K562 (cell line): ENCODE data around the gene ATP6V1G2. TPM values are rescaled to one million over a fixed set of nuclear protein-coding genes. Genes with fewer than 3 reads are reported as not detected.

Experiments used
- CBX5 ChIP-seq: IDR thresholded peaks from 2 replicates; pipeline ENCODE4 v1.6.1; 2014; ENCODE audit warnings: low read depth, borderline replicate concordance
- ETV1 ChIP-seq: fragments of 450-650 bp; conservative IDR thresholded peaks from 2 replicates; pipeline ENCODE4 v1.6.1; 2016; ENCODE audit warnings: missing genetic modification characterization, control low read depth, low read depth, missing compliant biosample characterization
- PHF8 ChIP-seq: fragments of 200-600 bp; sonication (generic); IDR thresholded peaks from 2 replicates; pipeline ENCODE4 v1.6.1; 2012; ENCODE audit warnings: mixed run types, mild to moderate bottlenecking, inconsistent platforms, low read length, moderate library complexity, borderline replicate concordance
- SMARCC2 ChIP-seq: fragments of 450-650 bp; IDR thresholded peaks from 2 replicates; pipeline ENCODE4 v1.6.1; 2017; ENCODE audit warnings: antibody characterized with exemption, moderate library complexity, mild to moderate bottlenecking, low read depth
- ZNF146 ChIP-seq: IDR thresholded peaks from one replicate; pipeline ENCODE4 v1.6.1; 2018; ENCODE audit warnings: missing compliant biosample characterization; ENCODE audit not compliant: unreplicated experiment
- polyA plus RNA-seq, 8 experiments: library from polyadenylated mRNA; depleted of rRNA in 4 of 8; stranded (reverse) in 5 of 8; unstranded in 3 of 8; fragments of >200 nt; fragmentation: Nextera tagmentation in 2 of 8; fragmentation: Illumina TruSeq in 1 of 8; extraction: Ambion mirVana in 2 of 8; extraction: Trizol in 1 of 8; gene quantifications; 2 replicates each; pipeline versions ENCODE4 v1.2.1 to v1.2.3, GENCODE V29; 2011 to 2014; ENCODE audit warnings: inconsistent platforms in 1 of 8, missing spikeins in 1 of 8
- total RNA-seq, 7 experiments: library from RNA; depleted of rRNA in 6 of 7; stranded (reverse); fragments of >200 nt in 6 of 7; fragmentation: Illumina TruSeq in 2 of 7; extraction: Trizol in 2 of 7; gene quantifications; 2 replicates each; pipeline versions ENCODE4 v1.2.1 to v1.2.3, GENCODE V29; 2011 to 2021; ENCODE audit warnings: low replicate concordance in 1 of 7
- TF ChIP-seq, protein P1 (sequence below), 3 experiments: fragments of 200-800 bp in 1 of 3; fragments of 250-450 bp in 1 of 3; fragments of 450-650 bp in 1 of 3; sonication (Bioruptor Pico) in 1 of 3; sonication (Bioruptor generic) in 1 of 3; formaldehyde crosslinking in 1 of 3; IDR thresholded peaks; 2 replicates each; pipeline versions ENCODE4 v1.6.1 to v1.8.0; 2016 to 2022; ENCODE audit warnings: mild to moderate bottlenecking in 2 of 3, missing genetic modification characterization in 2 of 3, missing compliant biosample characterization in 1 of 3, moderate library complexity in 1 of 3
- TF ChIP-seq, protein P2 (sequence below): fragments of 200-600 bp; sonication (generic); IDR thresholded peaks from one replicate; pipeline ENCODE4 v1.6.1; 2012; ENCODE audit warnings: mild to moderate bottlenecking, low read depth, low read length, inconsistent platforms
- TF ChIP-seq, protein P3 (sequence below): fragments of 450-650 bp; formaldehyde crosslinking; IDR thresholded peaks from 2 replicates; pipeline ENCODE4 v1.4.0; 2022; ENCODE audit warnings: missing genetic modification characterization

The ATP6V1G2 gene
- total and polyA plus RNA-seq, 9 of the 15 experiments (the other 6 are each of a cell fraction or from before 2014, with no cell fraction given) = 0.14 to 1.5 (median 0.33) TPM

DNA sequence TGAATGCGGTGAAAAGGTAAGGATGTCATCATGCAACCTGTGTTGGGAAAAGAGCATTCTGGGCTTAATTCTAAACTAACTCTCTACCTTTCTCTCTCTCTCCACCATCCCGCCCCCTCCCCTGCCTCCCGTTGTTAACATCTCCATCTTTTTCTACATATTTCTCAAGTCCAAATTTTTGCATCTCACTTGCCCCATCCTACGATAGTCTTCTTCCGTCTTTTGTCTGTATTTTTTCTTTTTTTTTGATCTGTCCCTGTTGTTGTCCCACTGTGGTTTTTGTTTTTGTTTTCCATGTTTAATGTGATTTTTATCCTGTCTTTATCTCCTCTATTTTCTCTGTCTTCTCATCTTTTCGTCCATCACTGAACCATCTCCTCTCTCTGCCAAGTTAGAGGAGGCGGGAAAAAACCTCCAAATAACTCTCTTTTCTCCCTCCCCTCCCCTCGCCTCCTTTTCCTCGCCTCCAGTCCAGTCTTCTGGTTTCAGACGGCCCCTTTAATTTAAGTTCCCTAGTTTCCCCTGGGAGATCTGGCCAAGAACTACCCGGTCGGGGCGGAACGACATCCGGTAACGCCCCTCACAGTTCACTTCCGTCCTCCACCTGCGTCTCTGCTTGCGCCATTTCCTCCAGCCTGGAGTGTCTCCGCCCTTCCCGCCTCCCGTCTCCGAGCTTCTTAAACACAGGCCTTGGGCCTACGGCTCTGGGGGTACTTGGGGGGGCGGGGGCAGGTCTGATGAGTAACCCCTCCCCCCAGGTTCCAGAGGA, 734 bp upstream of the ATP6V1G2 start, which contains the start of gene NFKBIL1 (continued):
- TF ChIP-seq, protein P1, sequence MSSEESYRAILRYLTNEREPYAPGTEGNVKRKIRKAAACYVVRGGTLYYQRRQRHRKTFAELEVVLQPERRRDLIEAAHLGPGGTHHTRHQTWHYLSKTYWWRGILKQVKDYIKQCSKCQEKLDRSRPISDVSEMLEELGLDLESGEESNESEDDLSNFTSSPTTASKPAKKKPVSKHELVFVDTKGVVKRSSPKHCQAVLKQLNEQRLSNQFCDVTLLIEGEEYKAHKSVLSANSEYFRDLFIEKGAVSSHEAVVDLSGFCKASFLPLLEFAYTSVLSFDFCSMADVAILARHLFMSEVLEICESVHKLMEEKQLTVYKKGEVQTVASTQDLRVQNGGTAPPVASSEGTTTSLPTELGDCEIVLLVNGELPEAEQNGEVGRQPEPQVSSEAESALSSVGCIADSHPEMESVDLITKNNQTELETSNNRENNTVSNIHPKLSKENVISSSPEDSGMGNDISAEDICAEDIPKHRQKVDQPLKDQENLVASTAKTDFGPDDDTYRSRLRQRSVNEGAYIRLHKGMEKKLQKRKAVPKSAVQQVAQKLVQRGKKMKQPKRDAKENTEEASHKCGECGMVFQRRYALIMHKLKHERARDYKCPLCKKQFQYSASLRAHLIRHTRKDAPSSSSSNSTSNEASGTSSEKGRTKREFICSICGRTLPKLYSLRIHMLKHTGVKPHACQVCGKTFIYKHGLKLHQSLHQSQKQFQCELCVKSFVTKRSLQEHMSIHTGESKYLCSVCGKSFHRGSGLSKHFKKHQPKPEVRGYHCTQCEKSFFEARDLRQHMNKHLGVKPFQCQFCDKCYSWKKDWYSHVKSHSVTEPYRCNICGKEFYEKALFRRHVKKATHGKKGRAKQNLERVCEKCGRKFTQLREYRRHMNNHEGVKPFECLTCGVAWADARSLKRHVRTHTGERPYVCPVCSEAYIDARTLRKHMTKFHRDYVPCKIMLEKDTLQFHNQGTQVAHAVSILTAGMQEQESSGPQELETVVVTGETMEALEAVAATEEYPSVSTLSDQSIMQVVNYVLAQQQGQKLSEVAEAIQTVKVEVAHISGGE (CRISPR knock-in tag; IDR thresholded peaks at IDR 0.05) = peak; percentile 95 to 99 (median 97)
- TF ChIP-seq CBX5 (no peak), ETV1 (tag) (peak; percentile 90), PHF8 (peak; percentile 67; the same call in 1 of the 2 replicates), SMARCC2 (peak; percentile 25; the same call in 1 of the 2 replicates), ZNF146 (CRISPR knock-in tag) (no peak)
- TF ChIP-seq, protein P2, sequence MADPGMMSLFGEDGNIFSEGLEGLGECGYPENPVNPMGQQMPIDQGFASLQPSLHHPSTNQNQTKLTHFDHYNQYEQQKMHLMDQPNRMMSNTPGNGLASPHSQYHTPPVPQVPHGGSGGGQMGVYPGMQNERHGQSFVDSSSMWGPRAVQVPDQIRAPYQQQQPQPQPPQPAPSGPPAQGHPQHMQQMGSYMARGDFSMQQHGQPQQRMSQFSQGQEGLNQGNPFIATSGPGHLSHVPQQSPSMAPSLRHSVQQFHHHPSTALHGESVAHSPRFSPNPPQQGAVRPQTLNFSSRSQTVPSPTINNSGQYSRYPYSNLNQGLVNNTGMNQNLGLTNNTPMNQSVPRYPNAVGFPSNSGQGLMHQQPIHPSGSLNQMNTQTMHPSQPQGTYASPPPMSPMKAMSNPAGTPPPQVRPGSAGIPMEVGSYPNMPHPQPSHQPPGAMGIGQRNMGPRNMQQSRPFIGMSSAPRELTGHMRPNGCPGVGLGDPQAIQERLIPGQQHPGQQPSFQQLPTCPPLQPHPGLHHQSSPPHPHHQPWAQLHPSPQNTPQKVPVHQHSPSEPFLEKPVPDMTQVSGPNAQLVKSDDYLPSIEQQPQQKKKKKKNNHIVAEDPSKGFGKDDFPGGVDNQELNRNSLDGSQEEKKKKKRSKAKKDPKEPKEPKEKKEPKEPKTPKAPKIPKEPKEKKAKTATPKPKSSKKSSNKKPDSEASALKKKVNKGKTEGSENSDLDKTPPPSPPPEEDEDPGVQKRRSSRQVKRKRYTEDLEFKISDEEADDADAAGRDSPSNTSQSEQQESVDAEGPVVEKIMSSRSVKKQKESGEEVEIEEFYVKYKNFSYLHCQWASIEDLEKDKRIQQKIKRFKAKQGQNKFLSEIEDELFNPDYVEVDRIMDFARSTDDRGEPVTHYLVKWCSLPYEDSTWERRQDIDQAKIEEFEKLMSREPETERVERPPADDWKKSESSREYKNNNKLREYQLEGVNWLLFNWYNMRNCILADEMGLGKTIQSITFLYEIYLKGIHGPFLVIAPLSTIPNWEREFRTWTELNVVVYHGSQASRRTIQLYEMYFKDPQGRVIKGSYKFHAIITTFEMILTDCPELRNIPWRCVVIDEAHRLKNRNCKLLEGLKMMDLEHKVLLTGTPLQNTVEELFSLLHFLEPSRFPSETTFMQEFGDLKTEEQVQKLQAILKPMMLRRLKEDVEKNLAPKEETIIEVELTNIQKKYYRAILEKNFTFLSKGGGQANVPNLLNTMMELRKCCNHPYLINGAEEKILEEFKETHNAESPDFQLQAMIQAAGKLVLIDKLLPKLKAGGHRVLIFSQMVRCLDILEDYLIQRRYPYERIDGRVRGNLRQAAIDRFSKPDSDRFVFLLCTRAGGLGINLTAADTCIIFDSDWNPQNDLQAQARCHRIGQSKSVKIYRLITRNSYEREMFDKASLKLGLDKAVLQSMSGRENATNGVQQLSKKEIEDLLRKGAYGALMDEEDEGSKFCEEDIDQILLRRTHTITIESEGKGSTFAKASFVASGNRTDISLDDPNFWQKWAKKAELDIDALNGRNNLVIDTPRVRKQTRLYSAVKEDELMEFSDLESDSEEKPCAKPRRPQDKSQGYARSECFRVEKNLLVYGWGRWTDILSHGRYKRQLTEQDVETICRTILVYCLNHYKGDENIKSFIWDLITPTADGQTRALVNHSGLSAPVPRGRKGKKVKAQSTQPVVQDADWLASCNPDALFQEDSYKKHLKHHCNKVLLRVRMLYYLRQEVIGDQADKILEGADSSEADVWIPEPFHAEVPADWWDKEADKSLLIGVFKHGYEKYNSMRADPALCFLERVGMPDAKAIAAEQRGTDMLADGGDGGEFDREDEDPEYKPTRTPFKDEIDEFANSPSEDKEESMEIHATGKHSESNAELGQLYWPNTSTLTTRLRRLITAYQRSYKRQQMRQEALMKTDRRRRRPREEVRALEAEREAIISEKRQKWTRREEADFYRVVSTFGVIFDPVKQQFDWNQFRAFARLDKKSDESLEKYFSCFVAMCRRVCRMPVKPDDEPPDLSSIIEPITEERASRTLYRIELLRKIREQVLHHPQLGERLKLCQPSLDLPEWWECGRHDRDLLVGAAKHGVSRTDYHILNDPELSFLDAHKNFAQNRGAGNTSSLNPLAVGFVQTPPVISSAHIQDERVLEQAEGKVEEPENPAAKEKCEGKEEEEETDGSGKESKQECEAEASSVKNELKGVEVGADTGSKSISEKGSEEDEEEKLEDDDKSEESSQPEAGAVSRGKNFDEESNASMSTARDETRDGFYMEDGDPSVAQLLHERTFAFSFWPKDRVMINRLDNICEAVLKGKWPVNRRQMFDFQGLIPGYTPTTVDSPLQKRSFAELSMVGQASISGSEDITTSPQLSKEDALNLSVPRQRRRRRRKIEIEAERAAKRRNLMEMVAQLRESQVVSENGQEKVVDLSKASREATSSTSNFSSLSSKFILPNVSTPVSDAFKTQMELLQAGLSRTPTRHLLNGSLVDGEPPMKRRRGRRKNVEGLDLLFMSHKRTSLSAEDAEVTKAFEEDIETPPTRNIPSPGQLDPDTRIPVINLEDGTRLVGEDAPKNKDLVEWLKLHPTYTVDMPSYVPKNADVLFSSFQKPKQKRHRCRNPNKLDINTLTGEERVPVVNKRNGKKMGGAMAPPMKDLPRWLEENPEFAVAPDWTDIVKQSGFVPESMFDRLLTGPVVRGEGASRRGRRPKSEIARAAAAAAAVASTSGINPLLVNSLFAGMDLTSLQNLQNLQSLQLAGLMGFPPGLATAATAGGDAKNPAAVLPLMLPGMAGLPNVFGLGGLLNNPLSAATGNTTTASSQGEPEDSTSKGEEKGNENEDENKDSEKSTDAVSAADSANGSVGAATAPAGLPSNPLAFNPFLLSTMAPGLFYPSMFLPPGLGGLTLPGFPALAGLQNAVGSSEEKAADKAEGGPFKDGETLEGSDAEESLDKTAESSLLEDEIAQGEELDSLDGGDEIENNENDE = no peak
- TF ChIP-seq, protein P3, sequence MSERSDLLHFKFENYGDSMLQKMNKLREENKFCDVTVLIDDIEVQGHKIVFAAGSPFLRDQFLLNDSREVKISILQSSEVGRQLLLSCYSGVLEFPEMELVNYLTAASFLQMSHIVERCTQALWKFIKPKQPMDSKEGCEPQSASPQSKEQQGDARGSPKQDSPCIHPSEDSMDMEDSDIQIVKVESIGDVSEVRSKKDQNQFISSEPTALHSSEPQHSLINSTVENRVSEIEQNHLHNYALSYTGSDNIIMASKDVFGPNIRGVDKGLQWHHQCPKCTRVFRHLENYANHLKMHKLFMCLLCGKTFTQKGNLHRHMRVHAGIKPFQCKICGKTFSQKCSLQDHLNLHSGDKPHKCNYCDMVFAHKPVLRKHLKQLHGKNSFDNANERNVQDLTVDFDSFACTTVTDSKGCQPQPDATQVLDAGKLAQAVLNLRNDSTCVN (CRISPR knock-in tag) = peak; percentile 72; the same call in 1 of the 2 replicates
